Measurements from ENCODE around the gene NACAD.

NACAD gene

GRCh38 chr7:45061352-45061751 is 27.4 kb downstream of the NACAD start:
- Histone ChIP-seq H3K27me3 (replicated peaks in 2 of 5; ENCODE audit: control insufficient read depth in 4 of 5, insufficient read depth in 5 of 5, low read length in 4 of 5) (no peaks in the 10 kb centered on the region), H3K9me3 (ENCODE audit: control extremely low read depth in 1 of 5, control insufficient read depth in 4 of 5, insufficient read depth in 2 of 5, low read depth in 1 of 5, low read length in 4 of 5) (no peaks in the 10 kb centered on the region), H3K27ac (ENCODE audit: insufficient read depth in 1 of 2, low read depth in 1 of 2, low read length in 2 of 2, poor library complexity in 1 of 2, severe bottlenecking in 2 of 2) (peak overlapping the region in 1 of 2 experiments; percentile 47), H3K4me1 (ENCODE audit: control extremely low read depth in 1 of 4, control insufficient read depth in 4 of 4, insufficient read depth in 4 of 4, low read length in 3 of 4) (peaks cover 0 to 2% (median 2%) of the 10 kb centered on the region in 4 experiments), H3K36me3 (ENCODE audit: control insufficient read depth in 4 of 4, insufficient read depth in 4 of 4, low read length in 3 of 4) (peaks cover 12 to 58% (median 39%) of the 10 kb centered on the region in 4 experiments), H3K4me3 (ENCODE audit: control insufficient read depth in 1 of 7, extremely low read depth in 1 of 7, insufficient read depth in 4 of 7, low read depth in 2 of 7, low read length in 6 of 7) (no peak overlapping the region)
- ChIA-PET POLR2A (no interaction called here), CTCF (interaction anchor here (1.4 to 3.4 kb wide), 2 partner anchors 8 to 11 kb away, joined by 6 to 14 read pairs; no protein-coding TSS in a partner anchor)
- no peak for DNase-seq
- no CpG with 5 or more reads among the region's 2 CpGs for WGBS (ENCODE audit: insufficient coverage)

- Histone ChIP-seq H3K4me3 (ENCODE audit: control insufficient read depth in 1 of 7, extremely low read depth in 1 of 7, insufficient read depth in 4 of 7, low read depth in 2 of 7, low read length in 6 of 7) (no peak overlapping the region), H3K27ac (ENCODE audit: insufficient read depth in 1 of 2, low read depth in 1 of 2, low read length in 2 of 2, poor library complexity in 1 of 2, severe bottlenecking in 2 of 2) (no peak overlapping the region), H3K36me3 (ENCODE audit: control insufficient read depth in 4 of 4, insufficient read depth in 4 of 4, low read length in 3 of 4) (peaks cover 10 to 53% (median 35%) of the 10 kb centered on the region in 4 experiments), H3K27me3 (replicated peaks in 2 of 5; ENCODE audit: control insufficient read depth in 4 of 5, insufficient read depth in 5 of 5, low read length in 4 of 5) (no peaks in the 10 kb centered on the region), H3K4me1 (ENCODE audit: control extremely low read depth in 1 of 4, control insufficient read depth in 4 of 4, insufficient read depth in 4 of 4, low read length in 3 of 4) (peaks cover 0 to 2% (median under 1%) of the 10 kb centered on the region in 4 experiments), H3K9me3 (ENCODE audit: control extremely low read depth in 1 of 5, control insufficient read depth in 4 of 5, insufficient read depth in 2 of 5, low read depth in 1 of 5, low read length in 4 of 5) (no peaks in the 10 kb centered on the region)
- WGBS (ENCODE audit: insufficient coverage): 100% methylated on average over 2 of the region's 3 CpGs
- POLR2A ChIA-PET: no interaction called here
- DNase-seq: no peak
- CTCF ChIA-PET: no interaction called here
These were observed 28.5 kb downstream of the NACAD start for GRCh38 chr7:45060295-45060694.

- H3K36me3 ChIP-seq (ENCODE audit: control insufficient read depth in 4 of 4, insufficient read depth in 4 of 4, low read length in 3 of 4): peaks cover 9 to 57% (median 30%) of the 10 kb centered on the region in 4 experiments
- H3K27ac ChIP-seq (ENCODE audit: insufficient read depth in 1 of 2, low read depth in 1 of 2, low read length in 2 of 2, poor library complexity in 1 of 2, severe bottlenecking in 2 of 2): no peak overlapping the region
- peaks cover 0 to 2% (median under 1%) of the 10 kb centered on the region in 4 experiments for H3K4me1 ChIP-seq (ENCODE audit: control extremely low read depth in 1 of 4, control insufficient read depth in 4 of 4, insufficient read depth in 4 of 4, low read length in 3 of 4)
- no peaks in the 10 kb centered on the region for H3K27me3 ChIP-seq (replicated peaks in 2 of 5; ENCODE audit: control insufficient read depth in 4 of 5, insufficient read depth in 5 of 5, low read length in 4 of 5)
- CTCF ChIA-PET: no interaction called here
- 94% methylated on average over 5 of the region's 5 CpGs for WGBS (ENCODE audit: insufficient coverage)
- peaks cover 0 to 1% (median 0%) of the 10 kb centered on the region in 5 experiments for H3K9me3 ChIP-seq (ENCODE audit: control extremely low read depth in 1 of 5, control insufficient read depth in 4 of 5, insufficient read depth in 2 of 5, low read depth in 1 of 5, low read length in 4 of 5)
- DNase-seq: no peak
- no peak overlapping the region for H3K4me3 ChIP-seq (ENCODE audit: control insufficient read depth in 1 of 7, extremely low read depth in 1 of 7, insufficient read depth in 4 of 7, low read depth in 2 of 7, low read length in 6 of 7)
- POLR2A ChIA-PET: no interaction called here
These were observed 30.9 kb downstream of the NACAD start for GRCh38 chr7:45057878-45058277.

GRCh38 chr7:45055594-45056219 is 33.1 kb downstream of the NACAD start:
- H3K4me3 ChIP-seq (ENCODE audit: control insufficient read depth in 1 of 7, extremely low read depth in 1 of 7, insufficient read depth in 4 of 7, low read depth in 2 of 7, low read length in 6 of 7): no peak overlapping the region
- ChIA-PET POLR2A (no interaction called here), CTCF (interaction anchor here (1.0 to 3.9 kb wide), 3 partner anchors 7 to 15 kb away, joined by 3 to 14 read pairs (median 3); no protein-coding TSS in a partner anchor)
- DNase-seq: no peak
- H3K9me3 ChIP-seq (ENCODE audit: control extremely low read depth in 1 of 5, control insufficient read depth in 4 of 5, insufficient read depth in 2 of 5, low read depth in 1 of 5, low read length in 4 of 5): peaks cover 0 to 1% (median 0%) of the 10 kb centered on the region in 5 experiments
- H3K4me1 ChIP-seq (ENCODE audit: control extremely low read depth in 1 of 4, control insufficient read depth in 4 of 4, insufficient read depth in 4 of 4, low read length in 3 of 4): peaks cover 0 to 2% (median under 1%) of the 10 kb centered on the region in 4 experiments
- no peaks in the 10 kb centered on the region for H3K27me3 ChIP-seq (replicated peaks in 2 of 5; ENCODE audit: control insufficient read depth in 4 of 5, insufficient read depth in 5 of 5, low read length in 4 of 5)
- H3K36me3 ChIP-seq (ENCODE audit: control insufficient read depth in 4 of 4, insufficient read depth in 4 of 4, low read length in 3 of 4): peaks cover 16 to 60% (median 37%) of the 10 kb centered on the region in 4 experiments
- WGBS (ENCODE audit: insufficient coverage): 96% methylated on average over 3 of the region's 5 CpGs
- no peak overlapping the region for H3K27ac ChIP-seq (ENCODE audit: insufficient read depth in 1 of 2, low read depth in 1 of 2, low read length in 2 of 2, poor library complexity in 1 of 2, severe bottlenecking in 2 of 2)

GRCh38 chr7:45055016-45055415 is 33.8 kb downstream of the NACAD start:
- peaks cover 0 to 2% (median 0%) of the 10 kb centered on the region in 4 experiments for H3K4me1 ChIP-seq (ENCODE audit: control extremely low read depth in 1 of 4, control insufficient read depth in 4 of 4, insufficient read depth in 4 of 4, low read length in 3 of 4)
- ChIA-PET POLR2A (interaction anchor here (0.7 kb wide), 2 partner anchors 11 to 52 kb away, joined by 3 read pairs; no protein-coding TSS in a partner anchor), CTCF (interaction anchor here (0.7 to 3.9 kb wide), 5 partner anchors 8 to 82 kb away, joined by 3 to 14 read pairs (median 3); no protein-coding TSS in a partner anchor)

GRCh38 chr7:45054442-45054841 is 34.3 kb downstream of the NACAD start:
- peaks cover 19 to 65% (median 43%) of the 10 kb centered on the region in 4 experiments for H3K36me3 ChIP-seq (ENCODE audit: control insufficient read depth in 4 of 4, insufficient read depth in 4 of 4, low read length in 3 of 4)
- H3K27ac ChIP-seq (ENCODE audit: insufficient read depth in 1 of 2, low read depth in 1 of 2, low read length in 2 of 2, poor library complexity in 1 of 2, severe bottlenecking in 2 of 2): no peak overlapping the region
- ChIA-PET CTCF (interaction anchor here (0.7 to 3.9 kb wide), 3 partner anchors 9 to 81 kb away, joined by 3 to 14 read pairs (median 3); no protein-coding TSS in a partner anchor), POLR2A (interaction anchor here (0.7 kb wide), 2 partner anchors 12 to 51 kb away, joined by 3 read pairs; no protein-coding TSS in a partner anchor)
- peaks cover 0 to 2% (median 0%) of the 10 kb centered on the region in 4 experiments for H3K4me1 ChIP-seq (ENCODE audit: control extremely low read depth in 1 of 4, control insufficient read depth in 4 of 4, insufficient read depth in 4 of 4, low read length in 3 of 4)
- no peak for DNase-seq
- WGBS (ENCODE audit: insufficient coverage): 93% methylated on average over 2 of the region's 3 CpGs
- no peaks in the 10 kb centered on the region for H3K27me3 ChIP-seq (replicated peaks in 2 of 5; ENCODE audit: control insufficient read depth in 4 of 5, insufficient read depth in 5 of 5, low read length in 4 of 5)
- H3K9me3 ChIP-seq (ENCODE audit: control extremely low read depth in 1 of 5, control insufficient read depth in 4 of 5, insufficient read depth in 2 of 5, low read depth in 1 of 5, low read length in 4 of 5): peaks cover 0 to 1% (median 0%) of the 10 kb centered on the region in 5 experiments
- no peak overlapping the region for H3K4me3 ChIP-seq (ENCODE audit: control insufficient read depth in 1 of 7, extremely low read depth in 1 of 7, insufficient read depth in 4 of 7, low read depth in 2 of 7, low read length in 6 of 7)

More at GRCh38 chr7:45055016-45055415, 33.8 kb downstream of the NACAD start:
- peaks cover 17 to 61% (median 41%) of the 10 kb centered on the region in 4 experiments for H3K36me3 ChIP-seq (ENCODE audit: control insufficient read depth in 4 of 4, insufficient read depth in 4 of 4, low read length in 3 of 4)
- no peak overlapping the region for H3K4me3 ChIP-seq (ENCODE audit: control insufficient read depth in 1 of 7, extremely low read depth in 1 of 7, insufficient read depth in 4 of 7, low read depth in 2 of 7, low read length in 6 of 7)
- H3K27ac ChIP-seq (ENCODE audit: insufficient read depth in 1 of 2, low read depth in 1 of 2, low read length in 2 of 2, poor library complexity in 1 of 2, severe bottlenecking in 2 of 2): no peak overlapping the region
- WGBS (ENCODE audit: insufficient coverage): 100% methylated on average over 1 of the region's 5 CpGs
- H3K27me3 ChIP-seq (replicated peaks in 2 of 5; ENCODE audit: control insufficient read depth in 4 of 5, insufficient read depth in 5 of 5, low read length in 4 of 5): no peaks in the 10 kb centered on the region
- H3K9me3 ChIP-seq (ENCODE audit: control extremely low read depth in 1 of 5, control insufficient read depth in 4 of 5, insufficient read depth in 2 of 5, low read depth in 1 of 5, low read length in 4 of 5): peaks cover 0 to 1% (median 0%) of the 10 kb centered on the region in 5 experiments
- no peak for DNase-seq

- peaks cover 22 to 70% (median 47%) of the 10 kb centered on the region in 4 experiments for H3K36me3 ChIP-seq (ENCODE audit: control insufficient read depth in 4 of 4, insufficient read depth in 4 of 4, low read length in 3 of 4)
- H3K4me3 ChIP-seq (ENCODE audit: control insufficient read depth in 1 of 7, extremely low read depth in 1 of 7, insufficient read depth in 4 of 7, low read depth in 2 of 7, low read length in 6 of 7): no peak overlapping the region
- peaks cover 0 to 2% (median 0%) of the 10 kb centered on the region in 4 experiments for H3K4me1 ChIP-seq (ENCODE audit: control extremely low read depth in 1 of 4, control insufficient read depth in 4 of 4, insufficient read depth in 4 of 4, low read length in 3 of 4)
- DNase-seq: no peak
- H3K27me3 ChIP-seq (replicated peaks in 2 of 5; ENCODE audit: control insufficient read depth in 4 of 5, insufficient read depth in 5 of 5, low read length in 4 of 5): no peaks in the 10 kb centered on the region
- peak overlapping the region in 1 of 2 experiments; percentile 10 for H3K27ac ChIP-seq (ENCODE audit: insufficient read depth in 1 of 2, low read depth in 1 of 2, low read length in 2 of 2, poor library complexity in 1 of 2, severe bottlenecking in 2 of 2)
- ChIA-PET POLR2A (no interaction called here), CTCF (interaction anchor here (1.2 to 3.9 kb wide), 3 partner anchors 9 to 81 kb away, joined by 3 to 14 read pairs (median 9); no protein-coding TSS in a partner anchor)
- H3K9me3 ChIP-seq (ENCODE audit: control extremely low read depth in 1 of 5, control insufficient read depth in 4 of 5, insufficient read depth in 2 of 5, low read depth in 1 of 5, low read length in 4 of 5): peaks cover 0 to 1% (median 0%) of the 10 kb centered on the region in 5 experiments
- 100% methylated on average over 3 of the region's 5 CpGs for WGBS (ENCODE audit: insufficient coverage)
These were observed 34.8 kb downstream of the NACAD start for GRCh38 chr7:45053941-45054340.
